ENCODE results near the gene BRS3. TPM values are rescaled to one million over a fixed set of nuclear protein-coding genes. Genes with fewer than 3 reads are reported as not detected.

The BRS3 gene
- total RNA-seq, 1 donor from 2014 or later, result not detected

- TF ChIP-seq, protein P1, sequence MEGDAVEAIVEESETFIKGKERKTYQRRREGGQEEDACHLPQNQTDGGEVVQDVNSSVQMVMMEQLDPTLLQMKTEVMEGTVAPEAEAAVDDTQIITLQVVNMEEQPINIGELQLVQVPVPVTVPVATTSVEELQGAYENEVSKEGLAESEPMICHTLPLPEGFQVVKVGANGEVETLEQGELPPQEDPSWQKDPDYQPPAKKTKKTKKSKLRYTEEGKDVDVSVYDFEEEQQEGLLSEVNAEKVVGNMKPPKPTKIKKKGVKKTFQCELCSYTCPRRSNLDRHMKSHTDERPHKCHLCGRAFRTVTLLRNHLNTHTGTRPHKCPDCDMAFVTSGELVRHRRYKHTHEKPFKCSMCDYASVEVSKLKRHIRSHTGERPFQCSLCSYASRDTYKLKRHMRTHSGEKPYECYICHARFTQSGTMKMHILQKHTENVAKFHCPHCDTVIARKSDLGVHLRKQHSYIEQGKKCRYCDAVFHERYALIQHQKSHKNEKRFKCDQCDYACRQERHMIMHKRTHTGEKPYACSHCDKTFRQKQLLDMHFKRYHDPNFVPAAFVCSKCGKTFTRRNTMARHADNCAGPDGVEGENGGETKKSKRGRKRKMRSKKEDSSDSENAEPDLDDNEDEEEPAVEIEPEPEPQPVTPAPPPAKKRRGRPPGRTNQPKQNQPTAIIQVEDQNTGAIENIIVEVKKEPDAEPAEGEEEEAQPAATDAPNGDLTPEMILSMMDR (conservative IDR thresholded peaks at IDR 0.05; ENCODE audit: low read depth, low read length), result no peak
These were observed 4.1 kb downstream of the BRS3 start for GRCh38 chrX:136491832-136492231.

GRCh38 chrX:136493011-136493410, 5.3 kb downstream of the BRS3 start:
- H3K4me3 ChIP-seq (ENCODE audit: low read depth, low read length), result no peak overlapping the region
- DNase-seq (ENCODE audit: low read depth), result no peak

More at GRCh38 chrX:136491832-136492231, 4.1 kb downstream of the BRS3 start:
- no peak overlapping the region for H3K4me3 ChIP-seq (ENCODE audit: low read depth, low read length)
- DNase-seq (ENCODE audit: low read depth), result no peak

GRCh38 chrX:136495043-136495442, 7.3 kb downstream of the BRS3 start:
- no peak overlapping the region for H3K4me3 ChIP-seq (ENCODE audit: low read depth, low read length)
- TF ChIP-seq, protein P1 (conservative IDR thresholded peaks at IDR 0.05; ENCODE audit: low read depth, low read length), result no peak
- no peak for DNase-seq (ENCODE audit: low read depth)

More at GRCh38 chrX:136493011-136493410, 5.3 kb downstream of the BRS3 start:
- TF ChIP-seq, protein P1 (conservative IDR thresholded peaks at IDR 0.05; ENCODE audit: low read depth, low read length), result no peak

- H3K4me3 ChIP-seq (ENCODE audit: low read depth, low read length), result peak overlapping the region; percentile 76
- DNase-seq (ENCODE audit: low read depth), result no peak
- TF ChIP-seq, protein P1 (conservative IDR thresholded peaks at IDR 0.05; ENCODE audit: low read depth, low read length), result no peak
These were observed 8.5 kb downstream of the BRS3 start for GRCh38 chrX:136496186-136496763.

- TF ChIP-seq, protein P1 (conservative IDR thresholded peaks at IDR 0.05; ENCODE audit: low read depth, low read length), result no peak
- peak; percentile 25 for DNase-seq (ENCODE audit: low read depth)
- H3K4me3 ChIP-seq (ENCODE audit: low read depth, low read length), result peak overlapping the region; percentile 76
These were observed 9.2 kb downstream of the BRS3 start for GRCh38 chrX:136496764-136497555.

DNA sequence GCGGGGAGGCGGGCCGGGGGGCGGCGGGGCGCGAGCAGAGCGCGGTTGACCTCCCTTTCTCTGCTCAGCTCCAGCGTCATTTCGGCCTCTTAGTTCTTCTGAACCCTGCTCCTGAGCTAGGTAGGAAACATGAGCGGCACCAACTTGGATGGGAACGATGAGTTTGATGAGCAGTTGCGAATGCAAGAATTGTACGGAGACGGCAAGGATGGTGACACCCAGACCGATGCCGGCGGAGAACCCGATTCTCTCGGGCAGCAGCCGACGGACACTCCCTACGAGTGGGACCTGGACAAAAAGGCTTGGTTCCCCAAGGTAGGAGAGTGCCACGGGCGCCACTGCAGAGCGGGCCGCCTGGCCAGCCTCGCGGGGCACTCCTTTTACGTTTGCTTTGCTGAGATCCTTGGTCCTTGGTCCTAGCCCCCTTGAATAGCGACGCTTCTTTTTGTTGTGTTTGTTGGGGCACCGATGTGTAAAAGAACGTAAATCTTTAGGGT, 9.9 kb downstream of the BRS3 start, which contains the start of gene HTATSF1:
TSS of gene HTATSF1 (plus strand) at position 37 of the 497 bp plus-strand sequence. CDS start at position 130, 93 bp downstream.
- TF ChIP-seq, protein P1 (conservative IDR thresholded peaks at IDR 0.05; ENCODE audit: low read depth, low read length), result no peak
- DNase-seq (ENCODE audit: low read depth), result no peak
- peak within 1 kb of the TSS; percentile 76 for H3K4me3 ChIP-seq (ENCODE audit: low read depth, low read length)
